H1 (cell line): ENCODE measurements around the gene PLBD2.

Experiments
- CEBPB ChIP-seq: IDR thresholded peaks from 2 replicates; pipeline ENCODE4 v1.6.1; 2012; ENCODE audit warnings: low read depth, low read length
- CHD1 ChIP-seq: IDR thresholded peaks from 2 replicates; pipeline ENCODE4 v1.6.1; 2012; ENCODE audit warnings: low read depth, low read length, improper control_type of control experiment
- EP300 ChIP-seq, 2 experiments: IDR thresholded peaks; 1 replicate in 1 of 2; 2 replicates in 1 of 2; pipeline ENCODE4 v1.6.1; 2011 to 2012; ENCODE audit warnings: low read depth in 2 of 2, low read length in 2 of 2, mild to moderate bottlenecking in 2 of 2, borderline replicate concordance in 1 of 2, inconsistent platforms in 1 of 2, moderate library complexity in 1 of 2
- JUND ChIP-seq: IDR thresholded peaks from 2 replicates; pipeline ENCODE4 v1.6.1; 2011; ENCODE audit warnings: mild to moderate bottlenecking, improper control_type of control experiment, low read length
- POLR2A ChIP-seq, 2 experiments: IDR thresholded peaks; 1 replicate in 1 of 2; 2 replicates in 1 of 2; pipeline ENCODE4 v1.6.1; 2011; ENCODE audit warnings: low read depth in 2 of 2, low read length in 2 of 2, mild to moderate bottlenecking in 2 of 2; ENCODE audit errors: control extremely low read depth in 1 of 2
- RFX5 ChIP-seq: IDR thresholded peaks from 2 replicates; pipeline ENCODE4 v1.6.1; 2011; ENCODE audit warnings: low read depth, low read length, improper control_type of control experiment, borderline replicate concordance
- TEAD4 ChIP-seq: IDR thresholded peaks from 2 replicates; pipeline ENCODE4 v1.6.1; 2012; ENCODE audit warnings: low read depth, low read length, inconsistent platforms, mixed read lengths
- TF ChIP-seq, protein P1 (sequence below), 3 experiments: IDR thresholded peaks; 1 replicate in 2 of 3; 2 replicates in 1 of 3; pipeline versions ENCODE4 v1.5.1 to v1.6.1; 2011; ENCODE audit warnings: low read length in 3 of 3, mild to moderate bottlenecking in 3 of 3, inconsistent platforms in 2 of 3, low read depth in 1 of 3, moderate library complexity in 1 of 3; ENCODE audit not compliant: insufficient read depth in 1 of 3; ENCODE audit errors: control extremely low read depth in 1 of 3

DNA sequence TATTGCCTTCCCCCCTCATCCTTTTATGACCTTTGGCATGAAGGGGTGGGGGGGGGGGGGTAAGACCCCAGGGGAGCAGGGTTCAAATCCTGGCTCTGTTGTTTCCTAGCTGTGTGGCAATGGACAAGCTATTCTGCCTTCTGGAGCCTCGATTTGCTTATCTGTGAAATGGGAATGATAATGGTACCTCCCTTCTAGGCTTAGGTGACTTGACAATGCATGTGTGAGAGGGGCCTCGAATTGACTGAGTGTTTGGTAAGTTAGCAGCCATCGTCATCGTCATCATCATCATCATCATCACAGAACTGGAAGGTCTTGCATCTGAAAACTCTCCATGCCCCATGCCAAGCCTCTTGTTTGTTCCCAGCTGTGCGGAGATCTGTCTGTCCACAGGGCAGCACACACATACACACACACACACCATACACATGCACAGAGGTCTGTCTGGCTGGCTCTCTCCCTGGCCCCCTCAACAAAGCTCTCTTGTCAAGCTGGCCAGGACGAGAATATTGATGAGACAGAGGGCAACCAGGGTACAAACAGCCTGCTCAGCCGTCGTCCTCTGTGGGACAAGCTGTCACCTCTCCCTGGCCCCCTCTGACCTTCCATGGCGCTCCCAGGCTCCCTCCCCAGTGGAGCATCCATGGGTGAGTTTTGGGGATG is 51.2 kb downstream of the PLBD2 start:
- TF ChIP-seq JUND, result no peak
- TF ChIP-seq RFX5, result no peak
- no peak for TF ChIP-seq TEAD4
- no peak for TF ChIP-seq POLR2A (IDR thresholded peaks at IDR 0.05; ENCODE audit: control extremely low read depth in 1 of 2, low read depth in 2 of 2, low read length in 2 of 2)
- TF ChIP-seq, protein P1, sequence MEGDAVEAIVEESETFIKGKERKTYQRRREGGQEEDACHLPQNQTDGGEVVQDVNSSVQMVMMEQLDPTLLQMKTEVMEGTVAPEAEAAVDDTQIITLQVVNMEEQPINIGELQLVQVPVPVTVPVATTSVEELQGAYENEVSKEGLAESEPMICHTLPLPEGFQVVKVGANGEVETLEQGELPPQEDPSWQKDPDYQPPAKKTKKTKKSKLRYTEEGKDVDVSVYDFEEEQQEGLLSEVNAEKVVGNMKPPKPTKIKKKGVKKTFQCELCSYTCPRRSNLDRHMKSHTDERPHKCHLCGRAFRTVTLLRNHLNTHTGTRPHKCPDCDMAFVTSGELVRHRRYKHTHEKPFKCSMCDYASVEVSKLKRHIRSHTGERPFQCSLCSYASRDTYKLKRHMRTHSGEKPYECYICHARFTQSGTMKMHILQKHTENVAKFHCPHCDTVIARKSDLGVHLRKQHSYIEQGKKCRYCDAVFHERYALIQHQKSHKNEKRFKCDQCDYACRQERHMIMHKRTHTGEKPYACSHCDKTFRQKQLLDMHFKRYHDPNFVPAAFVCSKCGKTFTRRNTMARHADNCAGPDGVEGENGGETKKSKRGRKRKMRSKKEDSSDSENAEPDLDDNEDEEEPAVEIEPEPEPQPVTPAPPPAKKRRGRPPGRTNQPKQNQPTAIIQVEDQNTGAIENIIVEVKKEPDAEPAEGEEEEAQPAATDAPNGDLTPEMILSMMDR (IDR thresholded peaks at IDR 0.05; ENCODE audit: control extremely low read depth in 1 of 3, insufficient read depth in 1 of 3, low read depth in 1 of 3, low read length in 3 of 3), result no peak
- TF ChIP-seq EP300 (IDR thresholded peaks at IDR 0.05; ENCODE audit: borderline replicate concordance in 1 of 2, low read depth in 2 of 2, low read length in 2 of 2), result no peak
- no peak for TF ChIP-seq CEBPB
- TF ChIP-seq CHD1, result no peak
